GM18505 (cell line): ENCODE measurements around the gene MMD.
"Not testable (repeated sequence)": the region's sequence is repeated elsewhere in the genome, so short reads cannot be mapped to it uniquely, and the experiment has no call there.

Experiments used
- ATAC-seq: cut with Tn5 transposase; IDR thresholded peaks from one replicate; pipeline ENCODE4 v1.9.1; 2021; ENCODE audit not compliant: unreplicated experiment
- POLR2A ChIP-seq: IDR thresholded peaks from 4 replicates; pipeline ENCODE4 v1.6.1; 2011; ENCODE audit warnings: borderline replicate concordance; ENCODE audit not compliant: insufficient read depth, insufficient read length; ENCODE audit errors: extremely low read depth

MMD gene

GRCh38 chr17:55436224-55437158 is 14.9 kb upstream of the MMD start:
- peak; percentile 18 for ATAC-seq
- no peak for TF ChIP-seq POLR2A

DNA sequence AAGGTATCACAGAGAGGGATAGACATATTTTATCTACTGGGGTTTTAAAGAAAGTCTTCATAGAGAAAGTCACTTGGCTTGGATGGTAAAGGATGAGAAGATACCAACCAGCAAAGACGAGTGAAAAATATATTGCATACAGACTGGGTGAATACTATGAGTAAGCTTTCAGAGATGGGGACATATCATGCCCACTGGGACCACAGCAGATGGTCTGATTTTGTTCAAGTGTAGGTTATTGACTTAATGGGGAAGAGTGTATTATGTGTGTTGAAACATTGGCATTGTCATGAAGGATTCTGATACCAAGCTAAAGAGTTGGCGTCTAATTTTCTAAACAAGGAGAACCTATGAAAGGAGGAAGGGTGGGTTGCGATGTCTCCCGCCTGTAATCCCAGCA is 13.8 kb upstream of the MMD start:
- TF ChIP-seq POLR2A: no peak
- ATAC-seq: no peak

- ATAC-seq: no peak
- TF ChIP-seq POLR2A: no peak
Observed at GRCh38 chr17:55434721-55435120, 13.1 kb upstream of the MMD start.

DNA sequence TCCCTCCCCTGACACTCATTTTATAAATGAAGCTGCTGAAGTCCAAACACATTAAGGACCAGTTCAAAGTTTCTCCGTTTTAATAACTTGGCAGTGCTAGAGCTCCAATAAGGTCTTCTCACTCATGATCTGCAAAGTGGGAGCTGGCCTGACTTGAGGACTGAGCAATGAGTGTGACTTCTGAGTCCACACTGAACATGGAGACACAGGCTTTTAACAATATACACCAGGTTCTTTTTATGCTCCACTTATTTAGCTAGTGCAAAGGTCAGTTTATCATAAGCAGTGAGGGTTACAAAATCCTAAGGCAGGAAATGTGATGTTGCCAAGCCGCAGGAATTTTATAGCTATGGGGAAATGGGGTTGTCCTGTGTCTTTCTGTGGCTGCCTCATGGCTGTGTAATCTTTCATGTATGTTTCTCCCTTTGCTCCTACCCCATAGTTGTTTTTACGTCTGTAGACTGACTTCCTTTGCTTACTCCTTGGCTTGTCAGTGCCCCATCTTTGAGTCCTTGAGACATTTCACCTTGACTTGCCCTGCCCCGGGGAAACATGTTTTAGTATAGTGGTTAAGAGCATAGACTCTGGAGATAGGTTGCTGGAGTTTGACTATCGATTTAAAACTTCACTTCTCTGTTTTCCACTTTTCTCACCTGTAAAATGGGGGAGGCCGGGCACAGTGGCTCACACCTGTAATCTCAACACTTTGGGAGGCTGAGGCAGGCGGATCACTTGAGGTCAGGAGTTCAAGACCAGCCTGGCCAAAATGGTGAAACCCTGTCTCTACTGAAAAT is 12.2 kb upstream of the MMD start:
- no peak for ATAC-seq
- no peak for TF ChIP-seq POLR2A

GRCh38 chr17:55433029-55433628 is 11.5 kb upstream of the MMD start:
- no peak for TF ChIP-seq POLR2A
- no peak for ATAC-seq

DNA sequence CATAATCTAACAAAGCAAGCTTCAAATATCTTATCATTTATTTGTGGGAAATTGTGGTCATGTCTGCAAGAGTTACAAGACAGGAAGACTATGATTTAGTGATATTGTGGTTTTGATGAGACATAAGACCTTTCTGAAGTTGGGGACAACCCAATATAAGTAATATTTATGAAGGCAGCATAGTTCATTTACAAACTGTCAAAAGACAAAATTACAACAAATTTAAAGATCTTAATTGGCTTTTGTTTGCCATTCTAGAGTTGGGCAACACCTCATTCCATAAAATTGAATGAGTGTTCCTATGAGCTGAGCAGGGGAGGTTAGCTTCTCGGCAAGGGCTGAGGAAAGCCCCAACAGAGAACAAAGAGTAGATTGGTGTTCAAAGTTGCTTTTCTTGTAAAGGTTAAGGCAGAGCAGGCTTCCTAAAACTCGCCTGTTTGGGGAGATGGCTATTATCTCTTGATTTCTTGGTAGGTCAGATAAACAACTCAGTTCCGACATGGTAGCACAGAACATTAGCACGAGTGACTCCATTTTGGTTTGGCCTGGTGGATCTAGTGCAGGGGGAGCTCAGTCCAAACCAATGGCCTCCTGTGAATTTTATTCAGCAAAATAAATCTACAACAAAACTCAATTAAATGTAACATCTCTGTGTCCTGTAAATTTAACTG is 10.9 kb upstream of the MMD start:
- TF ChIP-seq POLR2A: no peak
- ATAC-seq: no peak

GRCh38 chr17:55431914-55432313 is 10.3 kb upstream of the MMD start:
- not testable (repeated sequence) for ATAC-seq

DNA sequence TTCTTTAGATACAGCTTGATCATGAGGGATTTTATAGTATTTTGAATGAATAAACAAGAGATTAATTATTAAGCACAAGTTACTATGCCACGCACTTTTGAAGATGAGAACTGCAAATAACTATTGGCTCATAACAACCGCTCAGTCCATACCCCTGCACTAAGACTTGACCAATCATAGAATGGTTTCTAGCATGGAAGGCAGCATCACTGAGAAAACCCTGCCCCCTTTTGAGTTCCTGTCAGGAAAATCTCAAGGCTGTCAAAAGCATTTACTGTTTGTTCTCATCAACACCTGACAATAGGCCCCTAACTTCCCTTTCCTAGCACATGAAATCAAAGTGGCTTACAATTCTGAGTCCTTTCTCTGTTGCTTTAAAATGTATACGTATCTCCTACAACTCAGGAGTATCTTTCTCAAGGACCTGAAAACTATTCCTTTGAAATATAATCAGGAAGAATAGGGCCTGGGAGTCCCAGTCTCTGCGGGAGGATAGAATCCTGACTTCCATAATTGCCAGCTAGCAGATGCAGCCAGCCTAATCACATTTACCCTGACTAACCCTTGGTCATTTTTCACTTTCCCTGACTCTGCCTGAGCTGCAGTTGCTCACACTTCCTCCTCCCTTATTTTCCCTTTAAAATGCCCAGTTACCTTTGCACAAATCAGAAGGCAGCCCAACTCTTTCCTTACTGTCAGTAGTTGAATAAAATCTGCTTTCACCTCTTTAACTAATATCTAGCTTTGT is 9.1 kb upstream of the MMD start:
- no peak for TF ChIP-seq POLR2A
- ATAC-seq: no peak

GRCh38 chr17:55427587-55427882 is 5.9 kb upstream of the MMD start:
- no peak for TF ChIP-seq POLR2A
- ATAC-seq: no peak

DNA sequence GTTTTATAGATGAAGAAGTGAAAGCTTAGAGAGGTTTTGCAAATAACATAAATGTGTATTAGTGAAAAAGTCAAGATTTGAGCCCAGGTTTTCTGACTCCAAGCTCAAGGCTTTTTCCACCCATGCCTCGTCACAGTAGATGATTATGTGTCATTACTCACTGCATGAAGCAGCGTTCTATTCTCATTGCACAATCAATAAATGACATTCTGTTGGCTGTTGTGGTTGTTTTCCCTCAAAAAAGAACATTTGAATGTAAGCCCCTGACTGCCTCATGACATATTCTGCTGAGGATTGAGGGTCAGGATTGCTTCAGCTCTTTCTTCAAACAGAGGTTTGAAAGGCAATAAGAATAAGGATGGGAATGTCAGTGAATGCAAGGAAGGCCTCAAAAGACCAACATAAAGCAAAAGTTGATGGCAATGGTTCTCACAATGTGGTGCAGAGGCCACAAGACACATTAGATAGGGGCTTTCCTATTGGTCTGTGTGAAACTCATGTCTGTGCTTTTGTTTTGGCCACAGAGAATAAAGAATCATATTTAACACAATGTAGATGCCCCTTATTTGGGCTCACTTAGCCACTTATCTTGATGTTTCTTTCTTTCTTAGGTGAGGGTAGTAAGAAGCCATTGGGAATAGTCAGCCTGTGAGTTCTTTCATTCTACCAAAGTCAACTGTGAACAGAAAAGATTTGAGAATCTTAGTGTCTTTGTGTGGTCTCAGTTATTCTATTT is 5.4 kb upstream of the MMD start:
- no peak for ATAC-seq
- no peak for TF ChIP-seq POLR2A

GRCh38 chr17:55424893-55425540 is 3.4 kb upstream of the MMD start:
- ATAC-seq: no peak
- no peak for TF ChIP-seq POLR2A

DNA sequence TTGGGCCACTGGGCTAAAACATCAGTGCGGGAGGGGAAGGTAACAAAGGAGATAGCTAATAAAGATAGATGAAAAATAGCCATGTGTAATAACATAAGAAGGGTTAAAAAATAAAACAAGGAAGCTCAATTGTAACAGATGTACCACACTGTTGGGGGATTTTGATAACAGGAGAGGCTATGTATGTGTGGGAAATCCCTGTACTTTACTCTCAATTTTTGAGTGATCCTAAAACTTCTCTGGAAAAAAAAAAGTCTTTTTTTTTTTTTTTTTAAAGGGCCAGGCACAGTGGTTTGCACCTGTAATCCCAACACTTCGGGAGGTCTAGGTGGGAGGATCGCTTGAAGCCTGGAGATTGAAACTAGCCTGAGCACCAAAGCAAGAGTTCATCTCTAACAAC is 1.9 kb upstream of the MMD start:
- no peak for ATAC-seq
- TF ChIP-seq POLR2A: no peak

DNA sequence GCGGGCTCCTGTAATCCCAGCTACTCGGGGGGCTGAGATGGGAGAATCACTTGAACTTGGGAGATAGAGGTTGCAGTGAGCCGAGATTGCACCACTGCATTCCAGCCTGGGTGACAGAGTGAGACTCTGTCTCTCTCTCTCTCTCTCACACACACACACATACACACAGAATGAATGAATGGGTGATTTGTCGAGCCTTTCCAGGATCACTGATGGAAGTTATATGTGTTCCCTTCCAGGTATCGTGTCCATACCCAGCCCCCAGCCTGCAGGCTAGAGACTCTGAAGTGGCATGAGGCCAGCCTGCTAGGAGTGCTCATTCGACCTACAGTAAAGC is 1.2 kb upstream of the MMD start:
- not testable (repeated sequence) for ATAC-seq
